ENCODE results near the gene HSD17B14.

HSD17B14 gene

DNA sequence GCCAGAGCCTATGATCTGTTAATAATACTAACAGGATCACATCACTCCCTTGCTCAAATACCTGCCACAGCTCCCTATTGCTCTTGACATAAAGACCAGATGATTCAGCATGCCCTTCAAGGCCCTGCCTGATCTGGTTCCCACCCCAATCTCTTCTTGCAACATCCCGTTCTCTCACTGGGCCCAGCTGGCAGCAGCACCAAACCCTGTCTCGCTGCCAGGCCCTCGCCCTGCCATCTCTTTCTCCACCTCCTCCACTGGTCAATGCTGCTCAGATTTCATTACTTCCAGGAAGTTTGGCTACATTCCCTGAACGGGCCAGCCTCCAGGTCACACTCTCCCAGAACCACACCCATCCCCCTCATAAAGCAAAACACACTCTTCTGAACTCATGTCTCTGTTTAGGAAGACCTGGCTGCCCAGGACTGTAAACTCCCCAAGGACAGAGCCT is 16.9 kb downstream of the HSD17B14 start:
- no peak for DNase-seq
- no peak overlapping the region for H3K27ac ChIP-seq

DNA sequence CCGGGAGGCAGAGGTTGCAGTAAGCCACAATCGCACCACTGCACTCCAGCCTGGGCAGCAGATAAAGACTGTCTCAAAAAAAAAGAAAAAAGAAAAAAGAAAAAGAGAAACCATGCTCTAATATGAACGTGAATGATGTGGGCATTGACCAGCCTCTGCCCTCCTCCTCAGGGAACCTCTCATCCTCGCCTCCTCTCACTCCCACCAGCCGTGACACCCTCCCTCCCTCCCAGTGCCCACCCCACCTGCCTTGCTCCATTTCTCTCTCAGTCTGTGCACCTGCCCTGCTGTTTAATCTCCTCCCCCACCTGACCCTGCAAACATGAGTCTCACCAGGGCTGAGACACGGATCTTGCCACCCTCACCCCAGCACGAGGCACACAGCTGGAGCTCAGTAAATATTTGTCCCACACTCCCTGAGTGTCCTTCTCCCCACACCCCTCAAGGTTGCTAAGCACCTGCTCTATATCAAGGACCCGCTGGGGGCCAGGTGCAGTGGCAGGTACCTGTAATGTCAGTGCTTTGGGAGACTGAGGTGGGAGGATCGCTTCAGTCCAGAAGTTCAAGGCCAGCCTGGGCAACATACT is 18.0 kb downstream of the HSD17B14 start:
- Histone ChIP-seq H3K9me3 (ENCODE audit: severe bottlenecking) (no peaks in the 10 kb centered on the region), H3K4me3 (ENCODE audit: low read depth, low read length) (no peak overlapping the region), H3K27me3 (ENCODE audit: insufficient read depth, low read depth, severe bottlenecking) (no peaks in the 10 kb centered on the region), H3K27ac (no peak overlapping the region), H3K36me3 (no peaks in the 10 kb centered on the region)
- TF ChIP-seq, protein P1, sequence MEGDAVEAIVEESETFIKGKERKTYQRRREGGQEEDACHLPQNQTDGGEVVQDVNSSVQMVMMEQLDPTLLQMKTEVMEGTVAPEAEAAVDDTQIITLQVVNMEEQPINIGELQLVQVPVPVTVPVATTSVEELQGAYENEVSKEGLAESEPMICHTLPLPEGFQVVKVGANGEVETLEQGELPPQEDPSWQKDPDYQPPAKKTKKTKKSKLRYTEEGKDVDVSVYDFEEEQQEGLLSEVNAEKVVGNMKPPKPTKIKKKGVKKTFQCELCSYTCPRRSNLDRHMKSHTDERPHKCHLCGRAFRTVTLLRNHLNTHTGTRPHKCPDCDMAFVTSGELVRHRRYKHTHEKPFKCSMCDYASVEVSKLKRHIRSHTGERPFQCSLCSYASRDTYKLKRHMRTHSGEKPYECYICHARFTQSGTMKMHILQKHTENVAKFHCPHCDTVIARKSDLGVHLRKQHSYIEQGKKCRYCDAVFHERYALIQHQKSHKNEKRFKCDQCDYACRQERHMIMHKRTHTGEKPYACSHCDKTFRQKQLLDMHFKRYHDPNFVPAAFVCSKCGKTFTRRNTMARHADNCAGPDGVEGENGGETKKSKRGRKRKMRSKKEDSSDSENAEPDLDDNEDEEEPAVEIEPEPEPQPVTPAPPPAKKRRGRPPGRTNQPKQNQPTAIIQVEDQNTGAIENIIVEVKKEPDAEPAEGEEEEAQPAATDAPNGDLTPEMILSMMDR (IDR thresholded peaks at IDR 0.05; ENCODE audit: low read depth, low read length): no peak
- DNase-seq: no peak

More for the DNA sequence above, 16.9 kb downstream of the HSD17B14 start:
- H3K36me3 ChIP-seq: no peaks in the 10 kb centered on the region
- H3K9me3 ChIP-seq (ENCODE audit: severe bottlenecking): no peaks in the 10 kb centered on the region
- TF ChIP-seq, protein P1 (IDR thresholded peaks at IDR 0.05; ENCODE audit: low read depth, low read length): no peak
- no peak overlapping the region for H3K4me3 ChIP-seq (ENCODE audit: low read depth, low read length)
- no peaks in the 10 kb centered on the region for H3K27me3 ChIP-seq (ENCODE audit: insufficient read depth, low read depth, severe bottlenecking)

DNA sequence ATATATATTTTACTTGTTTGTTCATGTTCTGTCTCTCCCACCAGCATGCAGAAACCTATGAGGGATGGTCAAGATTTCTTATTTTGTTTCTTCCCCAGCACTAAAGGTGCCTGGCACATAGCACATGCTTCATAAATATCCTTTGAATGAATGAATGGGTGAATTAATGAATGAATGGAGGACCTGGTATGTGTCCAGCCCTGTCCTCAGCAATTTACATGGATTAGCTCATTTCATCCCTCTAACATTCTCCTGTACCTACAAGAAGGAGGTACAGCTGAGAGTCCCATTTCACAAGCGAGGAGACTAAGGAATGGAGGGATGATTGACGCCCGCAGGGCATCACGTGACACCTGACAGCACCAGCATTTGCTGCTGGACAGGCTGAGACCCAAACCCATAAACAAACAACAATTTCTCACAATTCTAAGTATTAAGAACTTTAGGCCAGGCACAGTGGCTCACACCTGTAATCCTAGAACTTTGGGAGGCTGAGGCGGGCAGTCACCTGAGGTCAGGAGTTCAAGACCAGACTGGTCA is 18.6 kb downstream of the HSD17B14 start:
- no peaks in the 10 kb centered on the region for H3K9me3 ChIP-seq (ENCODE audit: severe bottlenecking)
- H3K27me3 ChIP-seq (ENCODE audit: insufficient read depth, low read depth, severe bottlenecking): no peaks in the 10 kb centered on the region
- H3K4me3 ChIP-seq (ENCODE audit: low read depth, low read length): no peak overlapping the region
- H3K36me3 ChIP-seq: no peaks in the 10 kb centered on the region
- TF ChIP-seq, protein P1 (IDR thresholded peaks at IDR 0.05; ENCODE audit: low read depth, low read length): no peak
- H3K27ac ChIP-seq: no peak overlapping the region
- DNase-seq: no peak

DNA sequence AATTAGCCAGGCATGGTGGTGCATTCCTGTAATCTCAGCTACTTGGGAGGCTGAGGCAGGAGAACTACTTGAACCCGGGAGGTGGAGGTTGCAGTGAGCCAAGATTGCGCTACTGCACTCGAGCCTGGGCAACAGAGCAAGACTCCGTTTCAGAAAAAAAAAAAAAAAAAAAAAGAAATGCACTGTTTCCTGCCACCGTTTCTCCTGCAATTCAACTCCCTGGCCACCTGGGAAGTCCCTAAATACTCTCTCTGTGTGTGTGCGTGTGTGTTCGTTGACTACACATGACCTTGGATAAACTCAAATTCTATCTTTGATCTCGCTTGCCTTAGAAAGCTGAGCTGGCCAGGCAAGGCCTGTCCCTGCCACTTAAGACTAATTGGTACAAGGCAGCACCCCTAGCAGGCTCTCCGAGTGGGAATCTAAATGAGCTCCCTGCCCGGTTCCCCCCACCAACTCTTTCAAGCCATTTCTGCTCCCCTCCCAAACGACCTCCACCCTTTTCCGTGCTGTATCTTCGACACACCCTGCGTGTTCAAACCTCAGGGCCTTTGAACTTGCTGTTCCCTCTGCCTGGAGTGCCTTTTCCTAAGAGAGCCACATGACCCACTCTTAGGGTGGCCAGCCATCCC is 20.3 kb downstream of the HSD17B14 start:
- peak; percentile 50 for DNase-seq
- Histone ChIP-seq H3K9me3 (ENCODE audit: severe bottlenecking) (no peaks in the 10 kb centered on the region), H3K27me3 (ENCODE audit: insufficient read depth, low read depth, severe bottlenecking) (no peaks in the 10 kb centered on the region), H3K36me3 (no peaks in the 10 kb centered on the region), H3K27ac (no peak overlapping the region), H3K4me3 (ENCODE audit: low read depth, low read length) (no peak overlapping the region)
- TF ChIP-seq, protein P1 (IDR thresholded peaks at IDR 0.05; ENCODE audit: low read depth, low read length): 0 out of 2 replicates have a peak, but pooled peaks have one; percentile 3

DNA sequence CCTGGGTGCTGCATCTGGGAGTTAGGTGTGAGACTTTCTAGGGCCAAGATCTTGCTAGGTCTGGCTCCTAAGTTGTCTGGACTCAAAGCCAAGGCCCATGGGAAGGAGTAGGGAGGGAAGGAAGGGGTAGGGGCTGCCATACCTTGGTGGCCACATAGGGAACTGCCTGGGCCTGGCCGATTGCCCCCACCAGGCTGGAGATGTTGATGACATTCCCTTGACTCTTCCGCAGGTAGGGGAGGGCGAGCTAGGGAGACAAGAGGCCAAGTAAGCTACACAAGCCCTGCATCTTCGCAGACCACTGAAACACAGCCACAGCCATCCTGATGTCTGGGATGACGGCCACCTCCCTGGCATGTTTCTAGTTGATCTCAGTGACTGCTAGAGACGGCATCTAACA is 21.4 kb downstream of the HSD17B14 start:
- H3K27ac ChIP-seq: no peak overlapping the region
- H3K36me3 ChIP-seq: no peaks in the 10 kb centered on the region
- H3K4me3 ChIP-seq (ENCODE audit: low read depth, low read length): no peak overlapping the region
- DNase-seq: no peak
- no peaks in the 10 kb centered on the region for H3K27me3 ChIP-seq (ENCODE audit: insufficient read depth, low read depth, severe bottlenecking)
- H3K9me3 ChIP-seq (ENCODE audit: severe bottlenecking): no peaks in the 10 kb centered on the region
- TF ChIP-seq, protein P1 (IDR thresholded peaks at IDR 0.05; ENCODE audit: low read depth, low read length): no peak
